ENCODE results near the gene TPM1. TPM values are rescaled to one million over a fixed set of nuclear protein-coding genes. Genes with fewer than 3 reads are reported as not detected.

Gene TPM1
- total and polyA plus RNA-seq, 2 donors (not counting 1 experiment from before 2014, with no cell fraction given): 224 to 1,732 TPM

DNA sequence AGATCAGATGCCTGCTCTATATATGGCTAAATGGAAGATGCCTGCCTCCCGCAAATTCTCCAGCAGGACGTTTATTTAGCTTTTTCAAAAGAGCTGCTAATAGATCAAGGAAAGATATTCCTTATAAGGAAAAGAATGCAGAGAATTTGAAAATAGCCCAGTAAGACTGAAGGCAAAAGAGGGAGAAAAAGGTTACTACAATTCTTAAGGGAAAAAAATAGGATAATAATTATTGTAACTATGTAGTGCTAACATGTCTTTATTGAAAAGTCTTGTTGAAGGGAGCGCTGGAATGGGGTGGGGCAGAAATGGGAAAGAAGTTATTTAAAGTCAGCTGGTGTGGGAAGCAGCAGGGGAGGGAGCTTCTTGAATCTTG lies 2.9 kb downstream of the TPM1 start:
- Histone ChIP-seq H3K36me3 (ENCODE audit: control insufficient read depth, insufficient read depth, low read length) (peaks cover 3% of the 10 kb centered on the region), H2AFZ (ENCODE audit: low read length) (no peak overlapping the region), H3K9ac (ENCODE audit: insufficient read depth, low read length) (no peak overlapping the region), H3K4me2 (ENCODE audit: extremely low read depth, insufficient read depth, low read length) (peak overlapping the region; percentile 98), H4K20me1 (ENCODE audit: control insufficient read depth, extremely low read depth, insufficient read depth, low read length) (no peaks in the 10 kb centered on the region), H3K9me3 (ENCODE audit: control insufficient read depth, insufficient read depth, low read depth, low read length) (no peaks in the 10 kb centered on the region), H3K27me3 (ENCODE audit: control insufficient read depth, insufficient read depth, low read length) (no peaks in the 10 kb centered on the region), H3K4me3 (replicated peaks in 1 of 4; ENCODE audit: control extremely low read depth in 1 of 4, insufficient read depth in 1 of 4, low read depth in 3 of 4, low read length in 4 of 4) (peak overlapping the region; percentile 80 to 94 (median 88)), H3K27ac (ENCODE audit: insufficient read depth, low read length) (peak overlapping the region; percentile 17), H3K79me2 (ENCODE audit: control insufficient read depth, insufficient read depth, low read length) (peaks cover 64% of the 10 kb centered on the region), H3K4me1 (ENCODE audit: control insufficient read depth, extremely low read depth, insufficient read depth, low read length) (peaks cover 20% of the 10 kb centered on the region)
- TF ChIP-seq CTCF (conservative IDR thresholded peaks at IDR 0.05 in 1 of 2, IDR thresholded peaks at IDR 0.05 in 1 of 2; ENCODE audit: low read depth in 1 of 2, low read length in 2 of 2) (no peak), EZH2 (IDR thresholded peaks at IDR 0.05; ENCODE audit: low read length, missing control alignments) (no peak)
- DNase-seq (ENCODE audit: low read depth in 2 of 2): peak in 1 of 2 donors; percentile 62

DNA sequence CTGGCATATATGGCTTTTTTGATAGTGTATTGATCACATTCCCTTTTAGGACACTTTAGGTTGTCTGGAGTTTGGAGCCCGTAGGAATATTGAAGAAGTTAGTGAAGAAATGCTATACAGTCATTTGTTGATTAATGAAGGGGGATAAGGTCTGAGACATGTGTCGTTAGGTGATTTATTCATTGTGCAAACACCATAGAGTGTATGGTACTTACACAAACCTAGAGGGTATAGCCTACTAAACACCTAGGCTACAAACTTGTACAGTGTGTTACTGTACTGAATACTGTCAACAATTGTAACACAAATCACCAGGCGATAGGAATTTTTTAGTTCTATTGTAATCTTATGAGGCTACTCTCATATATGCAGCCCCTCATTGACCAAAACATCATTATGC lies 3.3 kb downstream of the TPM1 start:
- TF ChIP-seq EZH2 (IDR thresholded peaks at IDR 0.05; ENCODE audit: low read length, missing control alignments) (no peak), CTCF (conservative IDR thresholded peaks at IDR 0.05 in 1 of 2, IDR thresholded peaks at IDR 0.05 in 1 of 2; ENCODE audit: low read depth in 1 of 2, low read length in 2 of 2) (no peak)
- H2AFZ ChIP-seq (ENCODE audit: low read length): no peak overlapping the region
- DNase-seq (ENCODE audit: low read depth in 2 of 2): no peak

GRCh38 chr15:63046917-63047760 lies 4.6 kb downstream of the TPM1 start:
- Histone ChIP-seq H3K4me2 (ENCODE audit: extremely low read depth, insufficient read depth, low read length) (peak overlapping the region; percentile 92), H3K9me3 (ENCODE audit: control insufficient read depth, insufficient read depth, low read depth, low read length) (no peaks in the 10 kb centered on the region), H3K4me1 (ENCODE audit: control insufficient read depth, extremely low read depth, insufficient read depth, low read length) (peaks cover 29% of the 10 kb centered on the region), H3K27ac (ENCODE audit: insufficient read depth, low read length) (peak overlapping the region; percentile 58), H3K27me3 (ENCODE audit: control insufficient read depth, insufficient read depth, low read length) (no peaks in the 10 kb centered on the region), H3K9ac (ENCODE audit: insufficient read depth, low read length) (no peak overlapping the region), H4K20me1 (ENCODE audit: control insufficient read depth, extremely low read depth, insufficient read depth, low read length) (no peaks in the 10 kb centered on the region), H3K4me3 (replicated peaks in 1 of 4; ENCODE audit: control extremely low read depth in 1 of 4, insufficient read depth in 1 of 4, low read depth in 3 of 4, low read length in 4 of 4) (peak overlapping the region; percentile 26 to 73 (median 66)), H3K79me2 (ENCODE audit: control insufficient read depth, insufficient read depth, low read length) (peaks cover 77% of the 10 kb centered on the region), H3K36me3 (ENCODE audit: control insufficient read depth, insufficient read depth, low read length) (peaks cover 3% of the 10 kb centered on the region), H2AFZ (ENCODE audit: low read length) (no peak overlapping the region)
- no peak for TF ChIP-seq CTCF (conservative IDR thresholded peaks at IDR 0.05 in 1 of 2, IDR thresholded peaks at IDR 0.05 in 1 of 2; ENCODE audit: low read depth in 1 of 2, low read length in 2 of 2)
- no peak for TF ChIP-seq EZH2 (IDR thresholded peaks at IDR 0.05; ENCODE audit: low read length, missing control alignments)
- DNase-seq (ENCODE audit: low read depth in 2 of 2): peak in 1 of 2 donors; percentile 50

More for the DNA sequence above, 3.3 kb downstream of the TPM1 start:
- Histone ChIP-seq H3K4me1 (ENCODE audit: control insufficient read depth, extremely low read depth, insufficient read depth, low read length) (peaks cover 24% of the 10 kb centered on the region), H3K9ac (ENCODE audit: insufficient read depth, low read length) (no peak overlapping the region), H3K4me3 (replicated peaks in 1 of 4; ENCODE audit: control extremely low read depth in 1 of 4, insufficient read depth in 1 of 4, low read depth in 3 of 4, low read length in 4 of 4) (peak overlapping the region; percentile 80 to 94 (median 88)), H3K79me2 (ENCODE audit: control insufficient read depth, insufficient read depth, low read length) (peaks cover 67% of the 10 kb centered on the region), H3K4me2 (ENCODE audit: extremely low read depth, insufficient read depth, low read length) (peak overlapping the region; percentile 98), H3K27me3 (ENCODE audit: control insufficient read depth, insufficient read depth, low read length) (no peaks in the 10 kb centered on the region), H3K27ac (ENCODE audit: insufficient read depth, low read length) (peak overlapping the region; percentile 17), H3K36me3 (ENCODE audit: control insufficient read depth, insufficient read depth, low read length) (peaks cover 3% of the 10 kb centered on the region), H3K9me3 (ENCODE audit: control insufficient read depth, insufficient read depth, low read depth, low read length) (no peaks in the 10 kb centered on the region), H4K20me1 (ENCODE audit: control insufficient read depth, extremely low read depth, insufficient read depth, low read length) (no peaks in the 10 kb centered on the region)
